Amniotic epithelial cell (primary cell): Measurements from ENCODE around the gene TMSB4X.
"Not testable (repeated sequence)": the region's sequence is repeated elsewhere in the genome, so short reads cannot be mapped to it uniquely, and the experiment has no call there.

ENCODE experiments used
- DNase-seq: peaks from one replicate; pipeline ENCODE4 v3.0.0-alpha.2; 2010; ENCODE audit warnings: low read depth

TMSB4X gene

DNA sequence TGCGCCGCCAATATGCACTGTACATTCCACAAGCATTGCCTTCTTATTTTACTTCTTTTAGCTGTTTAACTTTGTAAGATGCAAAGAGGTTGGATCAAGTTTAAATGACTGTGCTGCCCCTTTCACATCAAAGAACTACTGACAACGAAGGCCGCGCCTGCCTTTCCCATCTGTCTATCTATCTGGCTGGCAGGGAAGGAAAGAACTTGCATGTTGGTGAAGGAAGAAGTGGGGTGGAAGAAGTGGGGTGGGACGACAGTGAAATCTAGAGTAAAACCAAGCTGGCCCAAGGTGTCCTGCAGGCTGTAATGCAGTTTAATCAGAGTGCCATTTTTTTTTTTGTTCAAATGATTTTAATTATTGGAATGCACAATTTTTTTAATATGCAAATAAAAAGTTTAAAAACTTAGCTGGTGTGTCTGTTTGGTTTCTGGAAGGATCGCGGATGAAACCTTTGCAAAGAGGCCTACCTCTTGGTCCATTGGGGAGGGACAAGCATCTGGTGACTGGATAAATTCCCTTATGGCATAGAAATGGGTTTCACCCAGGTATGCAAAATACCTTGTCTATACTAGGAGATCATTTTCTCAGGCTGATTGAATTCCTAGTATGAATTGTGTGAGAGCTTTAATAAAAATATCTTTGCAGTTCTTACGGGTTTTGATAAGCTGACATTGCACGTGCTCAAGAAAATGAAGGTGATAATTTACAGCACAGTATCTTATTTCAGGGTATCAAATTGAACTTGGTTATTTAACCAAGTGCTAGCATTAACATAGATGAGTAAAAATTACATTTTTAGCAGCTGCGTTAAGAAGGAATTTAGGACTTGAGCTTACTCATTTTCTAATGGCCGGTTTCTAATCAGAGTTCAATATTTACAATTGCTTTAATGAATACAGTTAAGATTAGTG is 2.2 kb downstream of the TMSB4X start:
- not testable (repeated sequence) for DNase-seq

- DNase-seq = no peak
Observed at GRCh38 chrX:12977761-12978204, 2.9 kb downstream of the TMSB4X start.

GRCh38 chrX:12978205-12979025 is 3.5 kb downstream of the TMSB4X start:
- peak; percentile 81 for DNase-seq

GRCh38 chrX:12979026-12979607 is 4.2 kb downstream of the TMSB4X start:
- no peak for DNase-seq

GRCh38 chrX:12979616-12980015 is 4.7 kb downstream of the TMSB4X start:
- DNase-seq = peak; percentile 36

- DNase-seq = not testable (repeated sequence)
Observed at GRCh38 chrX:12980039-12980438, 5.1 kb downstream of the TMSB4X start.

DNA sequence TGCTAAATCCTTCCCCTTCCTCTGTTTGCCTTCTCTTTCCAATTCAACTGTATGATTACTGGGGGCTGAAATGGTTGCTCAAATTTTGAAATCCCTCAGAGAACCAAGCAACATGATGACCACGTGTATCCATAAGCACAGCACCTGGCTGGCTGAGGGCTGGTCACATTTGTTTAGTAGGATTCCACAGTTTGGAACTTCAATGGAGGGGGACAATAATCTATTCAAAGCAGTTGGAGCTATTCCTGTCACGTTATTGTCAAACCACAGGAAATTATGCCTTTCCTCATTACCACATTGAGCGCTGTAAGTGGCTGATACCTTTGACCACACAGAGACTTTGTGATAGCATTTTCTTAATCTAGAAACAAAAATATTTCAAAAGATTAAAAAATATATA is 7.0 kb downstream of the TMSB4X start:
- DNase-seq = no peak

- peak; percentile 49 for DNase-seq
Observed at GRCh38 chrX:12984603-12985319, 9.9 kb downstream of the TMSB4X start.

GRCh38 chrX:12985331-12985730 is 10.4 kb downstream of the TMSB4X start:
- no peak for DNase-seq

- DNase-seq = no peak
Observed at GRCh38 chrX:12986164-12986779, 11.4 kb downstream of the TMSB4X start.

DNA sequence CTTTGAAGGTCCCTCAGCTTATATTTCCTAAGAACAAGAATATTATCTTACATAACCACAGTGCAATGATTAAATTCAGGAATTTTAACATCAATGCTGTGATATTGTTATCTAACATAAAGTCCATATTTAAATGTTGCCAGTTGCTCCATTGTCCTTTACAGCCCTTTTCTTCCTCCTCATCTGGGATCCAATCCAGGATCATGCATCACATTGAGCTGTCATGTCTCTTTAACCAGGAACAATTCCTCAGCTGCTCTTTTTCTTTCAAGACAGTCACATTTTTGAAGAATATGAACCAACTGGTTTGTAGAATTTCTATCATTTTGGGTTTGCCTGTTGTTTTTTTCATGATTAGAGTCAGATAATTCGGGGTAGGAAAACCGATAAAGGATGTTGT is 12.0 kb downstream of the TMSB4X start:
- no peak for DNase-seq

GRCh38 chrX:12987340-12987739 is 12.4 kb downstream of the TMSB4X start:
- DNase-seq = no peak

DNA sequence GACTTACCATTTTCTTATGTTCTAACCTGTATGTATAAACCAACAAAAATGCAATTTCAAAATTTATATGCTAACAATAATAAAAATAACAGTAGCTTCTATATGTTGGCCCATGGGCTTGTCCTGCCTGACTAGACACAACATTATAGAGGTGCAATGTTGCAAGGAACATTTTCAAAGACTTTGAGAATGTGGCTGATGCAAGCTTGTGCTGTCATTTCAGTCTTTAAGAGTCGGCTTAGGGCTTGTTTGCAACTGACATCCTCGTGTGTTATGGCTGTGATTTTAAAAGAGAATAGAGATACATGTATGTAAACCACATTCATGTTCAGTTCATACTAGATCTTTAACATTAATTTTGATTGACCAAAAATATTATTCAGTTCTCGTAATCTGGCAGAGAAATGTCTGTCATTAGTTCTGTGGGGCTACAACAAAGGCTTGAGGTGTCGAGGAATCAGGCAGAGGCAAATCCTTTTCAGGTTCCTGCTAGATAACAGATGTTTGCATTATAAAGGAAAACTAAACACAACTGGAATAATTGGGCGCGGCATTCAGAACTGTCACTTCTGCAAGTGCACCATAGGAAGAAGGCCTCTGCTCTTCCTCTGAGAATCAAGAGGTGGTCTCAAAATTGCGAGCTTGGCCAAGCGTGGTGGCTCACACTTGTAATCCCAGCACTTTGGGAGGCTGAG is 13.1 kb downstream of the TMSB4X start:
- DNase-seq = no peak

DNA sequence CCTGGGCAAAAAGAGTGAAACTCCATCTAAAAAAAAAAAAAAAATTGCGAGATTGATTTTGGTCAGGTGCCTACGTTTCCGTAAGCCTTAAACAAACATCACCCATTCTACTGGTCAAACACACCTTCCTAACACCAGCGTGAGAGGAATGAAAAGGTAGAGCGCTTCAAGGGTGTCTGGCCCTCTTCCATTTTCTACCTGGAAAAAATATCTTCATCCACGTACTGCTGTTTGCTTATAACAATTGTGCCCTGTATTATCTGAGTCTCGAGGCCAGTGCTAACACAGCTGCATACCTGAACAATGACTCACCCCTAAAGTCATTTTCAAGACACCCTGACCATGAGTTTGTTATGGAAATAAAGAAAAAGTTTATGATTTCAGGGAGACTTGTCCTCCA is 13.9 kb downstream of the TMSB4X start:
- DNase-seq = peak; percentile 63

DNA sequence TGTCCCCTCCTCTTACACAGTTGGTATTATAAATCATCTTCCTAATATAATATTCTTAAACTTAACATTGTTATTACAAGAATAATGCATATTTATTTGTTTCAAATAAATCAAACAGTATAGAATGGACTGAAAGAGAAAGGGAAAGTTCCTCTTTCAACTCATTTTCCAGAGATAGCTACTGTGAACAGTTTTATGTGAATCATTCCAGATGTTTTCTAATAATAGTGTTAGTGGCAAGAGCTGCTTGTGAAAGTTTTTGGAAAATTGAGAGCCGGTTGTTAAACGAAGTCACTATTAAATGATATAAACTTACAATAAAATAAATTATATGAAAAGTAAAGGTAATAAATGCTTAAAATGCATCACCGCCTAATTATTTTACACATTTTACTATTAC is 14.6 kb downstream of the TMSB4X start:
- no peak for DNase-seq

- no peak for DNase-seq
Observed at GRCh38 chrX:12991575-12991974, 16.7 kb downstream of the TMSB4X start.

DNA sequence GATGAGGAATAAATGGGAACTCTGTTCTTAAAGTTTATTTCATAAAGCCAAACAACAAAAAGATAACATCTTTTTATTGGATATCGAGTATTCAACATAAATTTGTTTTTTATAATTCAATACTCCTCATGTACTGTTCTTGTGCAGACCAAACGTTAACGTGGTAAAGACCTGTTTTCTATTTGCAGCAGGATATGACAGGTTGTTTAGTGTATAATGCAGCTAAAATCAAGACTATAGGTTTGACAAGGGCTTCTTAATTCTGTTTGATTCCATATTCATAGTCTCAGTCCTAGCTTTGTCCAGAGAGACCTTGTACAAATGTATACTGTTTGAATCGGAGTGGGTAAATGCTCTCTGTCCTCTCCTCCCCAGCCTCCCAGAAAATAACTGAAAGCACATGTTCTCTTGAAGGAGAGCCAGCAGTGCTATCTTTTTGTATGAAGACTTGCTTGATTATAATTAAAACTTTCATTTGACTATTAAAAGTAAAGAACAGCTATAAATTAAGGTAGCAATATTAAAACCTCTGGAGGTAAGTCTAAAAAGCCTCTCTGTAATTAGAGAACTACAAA is 17.7 kb downstream of the TMSB4X start:
- no peak for DNase-seq

GRCh38 chrX:12993826-12994225 is 18.9 kb downstream of the TMSB4X start:
- no peak for DNase-seq

- no peak for DNase-seq
Observed at GRCh38 chrX:12994321-12994720, 19.4 kb downstream of the TMSB4X start.

GRCh38 chrX:12996934-12997435 is 22.1 kb downstream of the TMSB4X start:
- no peak for DNase-seq
